Measurements from ENCODE around the gene MAP7.

MAP7 gene

GRCh38 chr6:136527831-136528230 lies 22.4 kb downstream of the MAP7 start:
- no peak for DNase-seq

GRCh38 chr6:136526937-136527336 lies 23.3 kb downstream of the MAP7 start:
- no peak for DNase-seq

DNA sequence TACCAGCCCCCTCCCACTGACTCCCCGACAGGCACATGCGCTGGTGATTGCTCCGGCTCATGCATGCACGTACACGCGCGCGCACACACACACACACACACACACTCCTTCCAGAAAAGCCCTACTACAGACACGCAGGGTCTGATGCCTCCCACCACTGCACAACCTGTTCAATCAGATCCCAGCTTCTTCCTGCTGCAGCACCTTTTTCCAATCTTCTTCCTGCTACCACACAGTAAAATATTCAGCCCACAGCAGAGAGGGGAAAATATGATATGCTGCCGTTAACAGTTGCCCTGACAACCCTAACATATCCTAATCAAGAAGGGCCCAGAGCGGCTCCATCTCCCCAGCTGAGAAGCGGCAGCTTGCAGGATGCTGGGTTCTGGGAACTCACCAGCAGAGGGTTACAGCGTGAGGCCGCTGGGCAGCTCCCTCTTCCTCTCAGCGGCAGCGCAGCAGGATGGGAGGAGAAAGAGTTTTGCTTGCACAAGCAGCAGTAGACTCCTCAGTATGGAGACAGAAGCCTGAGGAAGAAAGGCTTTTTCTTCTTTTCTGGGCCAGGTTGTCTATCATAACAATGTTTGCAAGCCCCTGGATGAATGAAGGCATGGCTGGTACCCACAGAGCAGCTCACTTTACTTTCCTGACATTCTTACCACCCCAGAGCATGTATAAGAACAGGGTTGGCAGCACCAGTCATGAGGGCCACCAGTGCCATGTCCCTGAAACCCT lies 23.9 kb downstream of the MAP7 start:
- peak; percentile 9 for DNase-seq

DNA sequence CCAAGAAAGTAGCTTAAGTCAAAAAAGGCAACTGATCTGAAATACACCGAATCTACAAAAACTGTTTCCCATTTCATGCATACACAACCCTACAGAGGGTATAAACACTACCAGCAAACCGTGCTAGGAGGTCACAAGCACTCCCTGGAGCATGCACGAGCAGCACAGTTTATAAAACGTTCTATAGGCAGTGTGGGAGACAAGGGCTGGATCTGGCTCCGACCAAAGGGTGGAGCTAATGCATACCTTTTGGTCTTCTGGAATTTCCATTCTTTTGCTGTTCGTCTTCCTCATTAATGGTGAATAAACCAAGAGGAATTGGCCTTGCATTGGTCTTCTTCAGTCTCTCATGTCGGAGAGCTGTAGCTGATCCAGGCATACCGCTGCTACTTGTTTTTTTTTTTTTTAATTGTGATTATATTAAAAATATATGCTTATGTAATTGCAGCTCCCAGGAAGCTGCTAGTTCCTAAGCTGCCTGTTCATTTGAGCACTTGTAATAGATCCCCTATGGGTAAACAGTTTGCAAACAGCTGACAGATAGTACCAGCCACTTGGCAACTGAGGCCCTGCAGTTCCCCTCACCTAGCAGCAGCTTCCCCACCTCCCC lies 24.5 kb downstream of the MAP7 start:
- DNase-seq: no peak

GRCh38 chr6:136524936-136525413 lies 25.2 kb downstream of the MAP7 start:
- DNase-seq: no peak

DNA sequence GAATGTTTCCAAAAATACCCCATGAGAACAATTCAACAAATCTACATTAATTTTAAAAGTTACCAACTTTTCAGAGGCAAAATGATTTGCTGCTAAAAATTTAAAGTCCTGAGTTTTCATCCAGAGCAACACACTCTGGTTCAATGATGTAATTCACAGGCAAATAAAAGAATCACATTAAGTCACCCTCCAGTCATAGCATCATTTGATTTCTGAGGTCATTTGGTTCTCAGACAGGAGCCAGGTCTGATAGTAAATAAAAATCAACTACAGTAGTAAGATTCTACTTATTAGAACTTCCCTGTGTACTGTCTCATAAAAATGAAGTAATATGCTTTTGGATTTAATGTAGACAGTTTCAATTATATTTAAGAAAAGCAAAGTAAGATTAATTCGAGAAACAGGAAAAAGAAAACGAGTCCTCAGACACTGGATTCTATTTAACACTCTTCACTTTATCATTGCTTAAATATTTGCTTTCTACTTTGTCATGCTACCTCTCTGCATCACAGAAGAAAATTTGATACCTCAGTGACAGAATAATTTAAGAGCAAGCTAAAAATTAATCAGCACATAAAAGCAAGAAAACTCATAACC lies 25.8 kb downstream of the MAP7 start:
- peak; percentile 7 for DNase-seq

- DNase-seq: no peak
Observed at GRCh38 chr6:136523196-136523595, 27.0 kb downstream of the MAP7 start.

DNA sequence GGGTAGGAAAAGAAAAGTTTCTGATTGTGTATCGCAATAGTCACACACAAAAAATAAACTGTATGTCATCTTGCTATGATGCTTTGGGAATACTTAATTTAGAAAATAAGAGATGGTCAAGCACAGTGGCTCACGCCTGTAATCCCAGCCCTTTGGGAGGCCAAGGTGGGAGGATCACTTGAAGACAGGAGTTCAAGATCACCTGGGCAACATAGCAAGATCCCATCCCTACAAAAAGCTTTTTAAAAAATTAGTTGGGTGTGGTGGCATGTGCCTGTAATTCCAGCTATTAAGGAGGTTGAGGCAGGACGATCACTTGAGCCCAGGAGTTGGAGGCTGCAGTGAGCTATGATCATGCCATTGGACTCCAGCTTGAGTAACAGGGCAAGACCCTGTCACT lies 27.6 kb downstream of the MAP7 start:
- DNase-seq: no peak

- DNase-seq: no peak
Observed at GRCh38 chr6:136521911-136522310, 28.3 kb downstream of the MAP7 start.

GRCh38 chr6:136521427-136521826 lies 28.8 kb downstream of the MAP7 start:
- DNase-seq: no peak

- DNase-seq: no peak
Observed at GRCh38 chr6:136520517-136520916, 29.7 kb downstream of the MAP7 start.

GRCh38 chr6:136517582-136517981 lies 32.6 kb downstream of the MAP7 start:
- no peak for DNase-seq

DNA sequence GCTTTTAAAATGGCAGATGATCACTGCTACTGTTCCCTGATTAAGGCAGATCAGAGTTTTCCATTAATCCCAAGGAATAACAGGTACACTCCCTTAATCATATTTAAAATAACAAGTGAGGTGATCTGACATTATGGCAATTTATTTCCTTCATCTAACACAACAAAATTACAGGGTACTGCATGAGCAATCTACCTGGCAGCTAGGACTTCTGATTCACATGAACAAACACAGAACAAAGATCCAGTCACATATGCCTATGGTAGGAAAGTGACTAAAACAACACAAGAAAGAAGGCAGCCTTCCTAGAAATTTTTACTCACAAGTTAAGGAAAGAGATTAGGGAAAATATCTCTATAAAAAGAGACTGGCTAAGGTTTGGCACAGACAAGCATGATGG lies 33.2 kb downstream of the MAP7 start:
- DNase-seq: no peak

GRCh38 chr6:136514591-136514990 lies 35.6 kb downstream of the MAP7 start:
- no peak for DNase-seq

DNA sequence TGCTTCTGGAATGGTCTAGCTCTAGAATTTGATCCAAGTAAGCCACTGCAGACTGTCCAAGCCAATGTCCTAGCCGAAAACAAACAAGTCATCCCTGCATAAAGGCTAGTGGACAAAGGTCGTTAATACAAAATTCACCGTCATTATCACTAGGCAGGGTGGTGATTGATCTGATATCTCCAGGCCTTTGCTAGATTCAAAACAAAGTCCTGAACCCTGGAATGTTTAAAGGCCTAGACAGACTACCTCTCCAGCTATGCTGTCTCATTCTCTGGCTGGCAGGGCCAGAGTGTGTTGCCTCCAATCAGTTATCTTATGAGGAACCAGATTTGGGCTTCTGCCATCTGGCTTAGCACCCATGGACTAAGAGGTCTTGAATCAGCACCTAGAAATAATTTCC lies 38.3 kb downstream of the MAP7 start:
- DNase-seq: no peak

DNA sequence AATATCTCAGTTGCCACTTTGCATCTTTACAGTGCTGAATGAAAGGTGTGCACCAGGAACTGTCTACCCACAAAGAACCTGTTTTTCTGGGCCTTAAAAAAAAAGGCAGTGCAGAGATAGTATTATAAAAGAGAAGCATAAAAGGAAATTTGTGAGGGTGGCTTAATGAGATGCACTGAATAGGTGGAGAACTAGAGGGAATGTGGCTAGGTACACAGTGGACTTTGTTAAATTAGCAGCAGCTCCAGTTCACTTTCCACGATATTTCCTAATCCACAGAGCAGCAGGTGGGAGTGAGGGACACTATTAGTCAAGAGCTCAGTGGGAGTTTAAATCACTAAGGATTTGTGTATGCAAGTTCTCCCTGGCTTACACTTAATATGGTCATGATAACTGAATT lies 38.8 kb downstream of the MAP7 start:
- no peak for DNase-seq

GRCh38 chr6:136510782-136511181 lies 39.4 kb downstream of the MAP7 start:
- DNase-seq: no peak

DNA sequence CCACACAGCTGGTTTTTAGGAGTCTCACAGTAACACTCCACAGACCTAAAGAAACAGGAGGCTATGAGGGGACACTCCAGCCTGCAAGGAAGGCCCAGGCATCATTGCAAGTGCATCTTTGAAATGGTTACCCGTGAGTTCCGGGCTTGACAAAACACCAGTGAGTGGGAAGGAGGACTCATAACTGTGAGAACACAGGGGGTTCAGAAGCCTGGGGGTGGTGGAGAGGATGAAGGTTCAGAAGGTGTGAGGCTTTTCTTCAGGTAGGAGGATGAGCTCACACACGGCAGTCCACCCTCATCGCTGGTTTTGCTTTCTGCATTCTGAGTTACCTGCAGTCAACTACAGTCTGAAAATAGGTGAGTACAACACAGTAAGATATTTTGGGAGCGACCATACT lies 39.9 kb downstream of the MAP7 start:
- DNase-seq: no peak

GRCh38 chr6:136508725-136509392 lies 41.4 kb downstream of the MAP7 start:
- DNase-seq: no peak

GRCh38 chr6:136506124-136506799 lies 44.0 kb downstream of the MAP7 start:
- peak; percentile 10 for DNase-seq

DNA sequence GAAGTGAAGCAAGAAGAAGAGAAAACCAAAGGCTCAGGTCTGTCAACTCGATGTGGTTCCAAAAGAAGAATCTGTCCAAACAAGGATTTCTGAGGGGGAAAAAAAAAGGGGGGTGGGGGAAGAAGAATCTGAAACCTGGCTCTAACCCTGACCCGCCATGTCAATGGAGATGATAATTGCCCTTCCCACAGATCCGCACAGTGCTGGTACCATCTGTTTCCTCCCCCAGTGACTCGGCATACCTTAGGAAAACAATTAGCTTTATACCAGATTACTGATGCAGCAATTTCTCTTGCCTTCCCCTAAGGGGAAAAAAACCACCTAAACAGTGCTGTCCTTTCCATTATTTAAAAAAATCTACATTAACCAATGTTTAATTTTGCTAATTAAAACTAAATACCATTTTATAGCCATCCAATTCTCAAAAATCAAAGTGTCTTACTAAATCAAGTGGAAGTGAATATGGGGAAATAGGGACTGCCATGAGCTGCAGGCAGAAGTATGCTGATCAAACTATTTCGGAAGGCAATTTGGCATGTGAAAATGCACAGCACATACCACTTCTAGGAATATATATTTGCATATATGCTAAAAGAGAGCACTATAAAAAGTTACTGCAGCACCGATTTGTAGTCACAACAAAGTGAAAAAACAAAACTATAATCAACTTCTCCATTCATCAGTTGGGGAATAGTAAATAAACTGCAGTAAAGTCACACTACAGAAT lies 46.8 kb downstream of the MAP7 start:
- no peak for DNase-seq

DNA sequence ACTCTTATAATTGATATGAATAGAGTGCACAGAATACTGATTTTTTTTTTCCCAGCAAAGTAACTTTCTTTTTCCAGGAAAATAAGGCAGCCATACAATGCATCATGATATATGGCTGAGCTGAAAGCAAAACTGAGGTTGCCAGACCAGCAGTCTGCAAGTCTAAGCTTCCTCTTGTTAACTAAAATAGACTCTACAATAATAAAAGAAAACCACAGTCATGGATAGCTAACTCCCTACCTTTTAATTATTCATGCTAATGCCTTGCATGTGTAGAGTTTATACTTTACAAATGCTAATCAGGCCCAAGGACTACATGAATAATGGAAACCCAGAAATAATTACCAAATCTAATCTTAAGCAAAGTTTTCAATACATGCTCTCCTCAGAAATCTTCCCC lies 47.4 kb downstream of the MAP7 start:
- DNase-seq: no peak

DNA sequence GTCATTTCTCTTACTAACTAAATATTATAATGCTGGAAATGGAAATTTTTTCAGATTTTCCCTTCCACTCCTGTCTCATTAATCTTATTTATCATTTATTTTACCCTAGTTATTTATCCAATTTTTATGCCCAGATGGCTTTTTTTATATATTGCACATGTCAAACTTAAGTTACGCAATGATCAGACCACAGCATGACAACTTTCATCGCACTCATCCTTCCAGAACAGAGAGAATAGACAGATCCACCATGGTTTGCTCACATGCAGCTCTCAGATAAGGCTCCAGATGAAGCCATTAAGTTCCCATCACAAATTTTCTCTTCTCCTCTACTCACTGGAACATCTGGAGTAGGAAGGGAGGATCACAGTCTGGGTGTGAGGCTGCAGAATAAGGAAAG lies 48.7 kb downstream of the MAP7 start:
- no peak for DNase-seq

Data from NCI-H2029 (cell line).